Caco-2 (cell line): ENCODE results near the gene ATG2A. TPM values are rescaled to one million over a fixed set of nuclear protein-coding genes. Genes with fewer than 3 reads are reported as not detected.

Experiments used
- BruUV-seq: library from RNA; stranded (reverse); fragments of 400-500 nt; replicated peaks from 2 replicates; lab custom pipeline; 2021; lab: Mats Ljungman, UMichigan
- CTCF ChIA-PET: fragments of 300-600 bp; sonication (Branson Sonifier 250); formaldehyde crosslinking; loops from one replicate; lab custom pipeline; 2022; ENCODE audit warnings: antibody characterized with exemption; lab: Charles Lee
- POLR2A ChIA-PET: fragments of 300-600 bp; sonication (Branson Sonifier 250); formaldehyde crosslinking; loops from one replicate; lab custom pipeline; 2022; ENCODE audit warnings: antibody characterized with exemption; lab: Charles Lee
- DNase-seq, 2 experiments: peaks; one replicate each; pipeline versions ENCODE4 v3.0.0 to v3.0.0-alpha.2; 2020 to 2022
- H3K27me3 ChIP-seq: replicated peaks from 2 replicates; pipeline ENCODE4 v1.6.0; 2011; ENCODE audit warnings: low read length; ENCODE audit not compliant: control insufficient read depth, insufficient read depth
- H3K36me3 ChIP-seq: 2 replicates; pipeline ENCODE4 v1.5.1; 2011; ENCODE audit warnings: low read length; ENCODE audit not compliant: control insufficient read depth, insufficient read depth
- H3K4me1 ChIP-seq: fragments of 250-450 bp; sonication (Bioruptor Pico); 2 replicates; pipeline ENCODE4 v1.5.1; 2020; ENCODE audit warnings: mild to moderate bottlenecking
- H3K4me3 ChIP-seq: 2 replicates; pipeline ENCODE4 v1.5.1; 2011; ENCODE audit warnings: low read depth, mild to moderate bottlenecking, control low read depth, low read length
- H3K9me3 ChIP-seq: fragments of 250-450 bp; sonication (Bioruptor Pico); 2 replicates; pipeline ENCODE4 v1.5.1; 2020; ENCODE audit warnings: mild to moderate bottlenecking, moderate library complexity
- H3K27ac Mint-ChIP-seq: one replicate; pipeline ENCODE4 v1.8.0; 2022; ENCODE audit warnings: mixed read lengths; ENCODE audit not compliant: unreplicated experiment
- H3K27me3 Mint-ChIP-seq: one replicate; pipeline ENCODE4 v1.8.0; 2022; ENCODE audit warnings: mixed read lengths; ENCODE audit not compliant: insufficient read depth, unreplicated experiment
- H3K36me3 Mint-ChIP-seq: one replicate; pipeline ENCODE4 v1.8.0; 2022; ENCODE audit warnings: mild to moderate bottlenecking, mixed read lengths; ENCODE audit not compliant: insufficient read depth, unreplicated experiment
- H3K4me1 Mint-ChIP-seq: one replicate; pipeline ENCODE4 v1.8.0; 2022; ENCODE audit warnings: low read depth, mixed read lengths; ENCODE audit not compliant: unreplicated experiment
- H3K4me3 Mint-ChIP-seq: one replicate; pipeline ENCODE4 v1.8.0; 2022; ENCODE audit warnings: mild to moderate bottlenecking, moderate library complexity, mixed read lengths; ENCODE audit not compliant: unreplicated experiment
- H3K9me3 Mint-ChIP-seq: one replicate; pipeline ENCODE4 v1.8.0; 2022; ENCODE audit warnings: mixed read lengths; ENCODE audit not compliant: unreplicated experiment
- intact Hi-C: fragments of 100-400 bp; cut with micrococcal nuclease; formaldehyde crosslinking; loops from one replicate; pipeline ENCODE4 v1.10.0; 2022; ENCODE audit not compliant: unreplicated experiment
- total RNA-seq: library from RNA; stranded (reverse); gene quantifications from 2 replicates; pipeline ENCODE4 v1.2.3, GENCODE V29; 2022
- TF ChIP-seq, protein P1 (sequence below), 2 experiments: fragments of 200-600 bp in 1 of 2; IDR thresholded peaks; 1 replicate in 1 of 2; 2 replicates in 1 of 2; pipeline versions ENCODE4 v1.5.1 to v1.8.0; 2011 to 2022; ENCODE audit warnings: antibody characterized with exemption in 1 of 2, control low read depth in 1 of 2, inconsistent platforms in 1 of 2, low read depth in 1 of 2, low read length in 1 of 2, mild to moderate bottlenecking in 1 of 2, moderate library complexity in 1 of 2; ENCODE audit not compliant: insufficient read depth in 1 of 2, severe bottlenecking in 1 of 2, unreplicated experiment in 1 of 2

The ATG2A gene
- total RNA-seq, 1 experiment from 2014 or later = 27.9 TPM

- no peak overlapping the region for H3K4me3 Mint-ChIP-seq
- peaks cover 16% of the 10 kb centered on the region for H3K4me1 Mint-ChIP-seq
- Histone ChIP-seq H3K4me1 (peaks cover 55% of the 10 kb centered on the region), H3K4me3 (no peak overlapping the region), H3K9me3 (no peaks in the 10 kb centered on the region), H3K27me3 (no peaks in the 10 kb centered on the region), H3K36me3 (peaks cover 5% of the 10 kb centered on the region)
- CTCF ChIA-PET = interaction anchor here (0.7 to 2.5 kb wide), 6 partner anchors 9 to 41 kb away, joined by 3 to 6 read pairs (median 4); no protein-coding TSS in a partner anchor
- TF ChIP-seq, protein P1, sequence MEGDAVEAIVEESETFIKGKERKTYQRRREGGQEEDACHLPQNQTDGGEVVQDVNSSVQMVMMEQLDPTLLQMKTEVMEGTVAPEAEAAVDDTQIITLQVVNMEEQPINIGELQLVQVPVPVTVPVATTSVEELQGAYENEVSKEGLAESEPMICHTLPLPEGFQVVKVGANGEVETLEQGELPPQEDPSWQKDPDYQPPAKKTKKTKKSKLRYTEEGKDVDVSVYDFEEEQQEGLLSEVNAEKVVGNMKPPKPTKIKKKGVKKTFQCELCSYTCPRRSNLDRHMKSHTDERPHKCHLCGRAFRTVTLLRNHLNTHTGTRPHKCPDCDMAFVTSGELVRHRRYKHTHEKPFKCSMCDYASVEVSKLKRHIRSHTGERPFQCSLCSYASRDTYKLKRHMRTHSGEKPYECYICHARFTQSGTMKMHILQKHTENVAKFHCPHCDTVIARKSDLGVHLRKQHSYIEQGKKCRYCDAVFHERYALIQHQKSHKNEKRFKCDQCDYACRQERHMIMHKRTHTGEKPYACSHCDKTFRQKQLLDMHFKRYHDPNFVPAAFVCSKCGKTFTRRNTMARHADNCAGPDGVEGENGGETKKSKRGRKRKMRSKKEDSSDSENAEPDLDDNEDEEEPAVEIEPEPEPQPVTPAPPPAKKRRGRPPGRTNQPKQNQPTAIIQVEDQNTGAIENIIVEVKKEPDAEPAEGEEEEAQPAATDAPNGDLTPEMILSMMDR (IDR thresholded peaks at IDR 0.05; ENCODE audit: insufficient read depth in 1 of 2, low read depth in 1 of 2, low read length in 1 of 2, severe bottlenecking in 1 of 2, unreplicated experiment in 1 of 2) = no peak
- no peaks in the 10 kb centered on the region for H3K27me3 Mint-ChIP-seq
- peak overlapping the region; percentile 76 for H3K27ac Mint-ChIP-seq
- H3K9me3 Mint-ChIP-seq = no peaks in the 10 kb centered on the region
- DNase-seq = peak in 1 of 2 experiments; percentile 42
- POLR2A ChIA-PET = interaction anchor here (0.6 to 0.7 kb wide), 2 partner anchors 40 to 86 kb away, joined by 3 read pairs; partner anchors contain the start of gene SF1
- intact Hi-C loops = loop anchor here (2.0 kb wide), 1 partner anchor 14 kb away; the partner anchor contains the start of gene EHD1
- BruUV-seq = no TSS peak
- peaks cover 61% of the 10 kb centered on the region for H3K36me3 Mint-ChIP-seq
Measured at GRCh38 chr11:64864473-64865285, 52.3 kb downstream of the ATG2A start.

DNA sequence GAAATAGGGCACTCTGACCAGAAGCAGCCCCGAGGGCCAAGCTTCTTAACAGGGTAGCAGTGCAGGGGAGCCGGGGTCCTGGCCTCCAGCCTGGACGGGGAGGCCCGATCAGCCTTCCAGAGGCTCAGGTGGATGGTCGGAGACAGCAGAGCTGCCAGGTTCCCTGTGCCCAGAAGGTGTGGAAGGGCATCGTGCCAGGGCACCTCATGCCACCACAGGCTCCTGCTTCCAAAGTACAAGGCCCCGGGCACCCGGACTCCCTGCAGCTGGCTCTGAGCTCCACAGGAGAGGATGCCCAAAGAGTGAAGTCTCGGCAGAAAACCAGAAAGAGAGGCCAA, 52.9 kb downstream of the ATG2A start:
- intact Hi-C loops = loop anchor here (2.0 kb wide), 1 partner anchor 15 kb away; the partner anchor contains the start of gene EHD1

More for the DNA sequence above, 52.9 kb downstream of the ATG2A start:
- ChIA-PET CTCF (interaction anchor here (0.7 to 1.4 kb wide), 5 partner anchors 9 to 42 kb away, joined by 3 to 6 read pairs (median 4); no protein-coding TSS in a partner anchor), POLR2A (no interaction called here)
- H3K27ac Mint-ChIP-seq = peak overlapping the region; percentile 76
- Histone ChIP-seq H3K4me3 (no peak overlapping the region), H3K36me3 (peaks cover 6% of the 10 kb centered on the region), H3K4me1 (peaks cover 50% of the 10 kb centered on the region), H3K27me3 (no peaks in the 10 kb centered on the region), H3K9me3 (no peaks in the 10 kb centered on the region)
- H3K9me3 Mint-ChIP-seq = no peaks in the 10 kb centered on the region
- peaks cover 16% of the 10 kb centered on the region for H3K4me1 Mint-ChIP-seq
- TF ChIP-seq, protein P1 (IDR thresholded peaks at IDR 0.05; ENCODE audit: insufficient read depth in 1 of 2, low read depth in 1 of 2, low read length in 1 of 2, severe bottlenecking in 1 of 2, unreplicated experiment in 1 of 2) = no peak
- BruUV-seq = no TSS peak
- peaks cover 65% of the 10 kb centered on the region for H3K36me3 Mint-ChIP-seq
- no peak for DNase-seq
- no peak overlapping the region for H3K4me3 Mint-ChIP-seq
- no peaks in the 10 kb centered on the region for H3K27me3 Mint-ChIP-seq
